SH-SY5Y (cell line): Measurements from ENCODE around the gene CD86.

ENCODE experiments used
- GATA2 ChIP-seq: IDR thresholded peaks from 2 replicates; pipeline ENCODE4 v1.6.1; 2011; ENCODE audit warnings: mild to moderate bottlenecking, low read depth, low read length
- GATA3 ChIP-seq: IDR thresholded peaks from 2 replicates; pipeline ENCODE4 v1.6.1; 2011; ENCODE audit warnings: low read depth, mild to moderate bottlenecking, low read length, moderate library complexity

DNA sequence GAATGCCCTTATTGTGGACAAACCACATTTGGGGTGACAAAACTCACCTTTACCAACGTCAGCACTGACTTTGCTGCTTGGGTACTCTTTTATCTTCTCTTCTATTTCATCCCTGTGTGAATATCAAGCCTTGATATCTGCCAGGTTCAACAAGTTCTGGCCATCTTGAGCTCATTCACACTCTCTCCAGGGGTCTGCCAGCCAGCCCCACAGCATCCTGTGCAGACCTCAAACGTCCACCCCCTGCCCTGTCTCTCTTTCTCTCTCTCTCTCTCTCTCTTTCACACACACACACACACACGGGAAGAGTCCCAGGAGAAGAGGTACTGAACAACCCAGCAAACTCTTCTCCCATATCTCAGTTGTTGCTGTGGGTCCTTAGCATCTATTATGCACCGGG is 43.8 kb upstream of the CD86 start:
- no peak for TF ChIP-seq GATA3
- no peak for TF ChIP-seq GATA2
